Loucy (cell line): ENCODE data around the gene BTBD6.
A peak's percentile ranks its signal among the peaks of the same experiment; 100 is the strongest.

Experiments
- H2AFZ ChIP-seq: fragments of 200-600 bp; sonication (generic); 2 replicates; pipeline ENCODE4 v1.6.0; 2016; ENCODE audit warnings: antibody characterized with exemption, mild to moderate bottlenecking, low read length, moderate library complexity
- H3F3A ChIP-seq: fragments of 200-600 bp; 2 replicates; pipeline ENCODE4 v1.6.0; 2016; ENCODE audit warnings: antibody characterized with exemption, low read depth, mild to moderate bottlenecking
- H3K27me3 ChIP-seq: fragments of 200-600 bp; sonication (generic); 2 replicates; pipeline ENCODE4 v1.6.1; 2014; ENCODE audit warnings: low read length, mild to moderate bottlenecking; ENCODE audit not compliant: insufficient read depth, poor library complexity, severe bottlenecking
- H3K36me3 ChIP-seq: fragments of 200-600 bp; sonication (generic); 2 replicates; pipeline ENCODE4 v1.6.1; 2016; ENCODE audit warnings: low read length; ENCODE audit not compliant: insufficient read depth
- H3K4me1 ChIP-seq: fragments of 200-600 bp; sonication (generic); 2 replicates; pipeline ENCODE4 v1.5.1; 2014; ENCODE audit warnings: low read length, mild to moderate bottlenecking; ENCODE audit not compliant: insufficient read depth, poor library complexity, severe bottlenecking
- H3K4me2 ChIP-seq: fragments of 200-600 bp; sonication (generic); 2 replicates; pipeline ENCODE4 v1.6.0; 2014; ENCODE audit warnings: antibody characterized with exemption, low read length, low read depth, mild to moderate bottlenecking; ENCODE audit not compliant: poor library complexity, severe bottlenecking
- H3K4me3 ChIP-seq: fragments of 200-600 bp; sonication (generic); 2 replicates; pipeline ENCODE4 v1.5.1; 2014; ENCODE audit warnings: low read length, mild to moderate bottlenecking, mixed read lengths; ENCODE audit not compliant: poor library complexity, severe bottlenecking
- H3K79me2 ChIP-seq: fragments of 200-600 bp; sonication (generic); 2 replicates; pipeline ENCODE4 v1.6.1; 2014; ENCODE audit warnings: low read length; ENCODE audit not compliant: insufficient read depth
- H3K9ac ChIP-seq: fragments of 200-600 bp; sonication (generic); 2 replicates; pipeline ENCODE4 v1.6.0; 2014; ENCODE audit warnings: mild to moderate bottlenecking, low read depth, low read length, moderate library complexity; ENCODE audit not compliant: poor library complexity, severe bottlenecking
- H3K9me2 ChIP-seq: fragments of 200-600 bp; sonication (generic); replicated peaks from 2 replicates; pipeline ENCODE4 v1.6.1; 2016; ENCODE audit warnings: low read depth, low read length, mixed read lengths
- H3K9me3 ChIP-seq: fragments of 200-600 bp; sonication (generic); 2 replicates; pipeline ENCODE4 v1.6.1; 2014; ENCODE audit warnings: mild to moderate bottlenecking, antibody characterized with exemption, low read length, low read depth; ENCODE audit not compliant: insufficient read depth
- H4K20me1 ChIP-seq: fragments of 200-600 bp; sonication (generic); 2 replicates; pipeline ENCODE4 v1.6.0; 2014; ENCODE audit warnings: antibody characterized with exemption, low read length, mild to moderate bottlenecking; ENCODE audit not compliant: insufficient read depth, poor library complexity, severe bottlenecking
- CTCF ChIP-seq: fragments of 200-600 bp; sonication (generic); conservative IDR thresholded peaks from 2 replicates; pipeline ENCODE4 v1.5.1; 2014; ENCODE audit warnings: mild to moderate bottlenecking, antibody characterized with exemption, low read length
- EZH2phosphoT487 ChIP-seq: fragments of 200-600 bp; IDR thresholded peaks from 2 replicates; pipeline ENCODE4 v1.6.1; 2018; ENCODE audit warnings: antibody characterized with exemption, mild to moderate bottlenecking, moderate library complexity, borderline replicate concordance

Gene BTBD6

GRCh38 chr14:105252552-105253328 lies 4.4 kb downstream of the BTBD6 start:
- Histone ChIP-seq H2AFZ (no peak overlapping the region), H3K4me3 (no peak overlapping the region), H3F3A (no peaks in the 10 kb centered on the region), H3K4me1 (peaks cover 13% of the 10 kb centered on the region), H3K9me2 (no peaks in the 10 kb centered on the region), H4K20me1 (no peaks in the 10 kb centered on the region), H3K9me3 (no peaks in the 10 kb centered on the region), H3K9ac (no peak overlapping the region), H3K79me2 (peaks cover 11% of the 10 kb centered on the region; the same call in 1 of the 2 replicates), H3K4me2 (no peak overlapping the region), H3K36me3 (peaks cover 6% of the 10 kb centered on the region; the same call in 1 of the 2 replicates), H3K27me3 (no peaks in the 10 kb centered on the region)
- TF ChIP-seq EZH2phosphoT487 (no peak), CTCF (no peak)

GRCh38 chr14:105253329-105253682 lies 5.0 kb downstream of the BTBD6 start:
- Histone ChIP-seq H3K4me1 (peaks cover 10% of the 10 kb centered on the region), H3K27me3 (no peaks in the 10 kb centered on the region), H3K4me2 (no peak overlapping the region), H3F3A (no peaks in the 10 kb centered on the region), H3K9me3 (no peaks in the 10 kb centered on the region), H4K20me1 (no peaks in the 10 kb centered on the region), H3K9ac (no peak overlapping the region), H3K36me3 (peaks cover 6% of the 10 kb centered on the region; the same call in 1 of the 2 replicates), H3K79me2 (peaks cover 8% of the 10 kb centered on the region; the same call in 1 of the 2 replicates), H3K9me2 (no peaks in the 10 kb centered on the region), H2AFZ (no peak overlapping the region), H3K4me3 (no peak overlapping the region)
- TF ChIP-seq CTCF, result no peak
- no peak for TF ChIP-seq EZH2phosphoT487

DNA sequence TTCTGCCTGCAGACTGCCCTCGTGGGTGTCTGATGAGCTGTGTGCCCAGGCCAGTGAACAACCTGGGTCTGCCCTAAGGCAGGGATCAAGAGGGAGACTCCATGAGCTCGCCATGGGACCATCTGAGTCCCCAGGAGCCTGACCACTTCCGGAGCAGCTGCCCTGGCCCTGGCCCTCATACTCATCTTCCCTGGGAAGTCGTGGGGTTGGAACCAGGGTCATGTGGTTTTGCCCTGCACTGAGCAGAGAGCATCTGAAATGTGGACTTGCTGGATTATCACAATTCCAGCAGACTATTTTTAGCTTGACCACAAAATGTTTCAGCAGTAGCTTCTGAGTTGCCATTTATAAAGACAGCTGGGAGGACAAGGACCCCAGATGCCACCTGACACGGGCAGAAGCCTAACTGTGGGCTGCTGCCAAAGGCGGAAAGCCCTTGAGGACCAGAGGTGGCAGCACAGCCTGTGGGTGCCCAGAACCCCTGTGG lies 6.7 kb downstream of the BTBD6 start:
- Histone ChIP-seq H3K9ac (peak overlapping the region; percentile 16), H3K27me3 (no peaks in the 10 kb centered on the region), H3K79me2 (no peaks in the 10 kb centered on the region; the same call in 1 of the 2 replicates), H3F3A (no peaks in the 10 kb centered on the region), H3K4me2 (peak overlapping the region; percentile 36), H3K9me3 (no peaks in the 10 kb centered on the region), H4K20me1 (no peaks in the 10 kb centered on the region), H3K9me2 (no peaks in the 10 kb centered on the region), H3K36me3 (peaks cover 6% of the 10 kb centered on the region; the same call in 1 of the 2 replicates), H2AFZ (no peak overlapping the region), H3K4me1 (peaks cover 10% of the 10 kb centered on the region), H3K4me3 (no peak overlapping the region)
- no peak for TF ChIP-seq EZH2phosphoT487
- no peak for TF ChIP-seq CTCF
